HCT116 (cell line): ENCODE results near the gene RHPN2. TPM values are rescaled to one million over a fixed set of nuclear protein-coding genes. Genes with fewer than 3 reads are reported as not detected.

ENCODE experiments used
- ATAC-seq: fragments of 200-7000 bp; cut with Tn5 transposase; 2 replicates; pipeline ENCODE4 v1.9.1; 2020; ENCODE audit warnings: mild to moderate bottlenecking, moderate library complexity
- BruUV-seq: library from RNA; stranded (reverse); fragments of 400-500 nt; replicated peaks from 2 replicates; lab custom pipeline; 2021; lab: Mats Ljungman, UMichigan
- CTCF ChIA-PET: fragments of 300-600 bp; sonication (Branson Sonifier 250); formaldehyde crosslinking; loops from one replicate; lab custom pipeline; 2021; ENCODE audit warnings: antibody characterized with exemption; lab: Charles Lee
- POLR2A ChIA-PET: fragments of 300-600, 350-600 bp; sonication (Branson Sonifier 250); formaldehyde crosslinking; loops from one replicate; lab custom pipeline; 2021; ENCODE audit warnings: antibody characterized with exemption; lab: Charles Lee
- RAD21 ChIA-PET, 2 experiments: fragments of 300-600 bp; sonication (Branson Sonifier 250); formaldehyde crosslinking; loops; one replicate each; lab custom pipeline; 2023; ENCODE audit warnings: low total read pairs in 2 of 2; ENCODE audit not compliant: uncharacterized antibody in 2 of 2, unreplicated experiment in 2 of 2, low non-redundant PET in 1 of 2; lab: Charles Lee
- DNase-seq: peaks from one replicate; pipeline ENCODE4 v3.0.0-alpha.2; 2010; ENCODE audit warnings: low read depth, low spot score
- H2AFZ ChIP-seq: fragments of 200-600 bp; shearing (Covaris generic), sonication (generic); 2 replicates; pipeline ENCODE4 v1.6.1; 2017; ENCODE audit warnings: low read depth, mixed run types, mixed read lengths, antibody characterized with exemption, low read length; ENCODE audit not compliant: poor library complexity, severe bottlenecking
- H3K27ac ChIP-seq: 2 replicates; pipeline ENCODE4 v1.5.1; 2012; ENCODE audit warnings: low read depth, low read length
- H3K27me3 ChIP-seq: fragments of 200-600 bp; sonication (generic); 2 replicates; pipeline ENCODE4 v1.6.1; 2016; ENCODE audit warnings: mixed run types, low read length, mixed read lengths; ENCODE audit not compliant: insufficient read depth
- H3K36me3 ChIP-seq, 2 experiments: fragments of 200-500 bp in 1 of 2; fragments of 200-600 bp in 1 of 2; sonication (Bioruptor generic) in 1 of 2; sonication (generic) in 1 of 2; 2 replicates each; pipeline versions ENCODE4 v1.5.1 to v1.6.1; 2014 to 2016; ENCODE audit warnings: low read length in 2 of 2, inconsistent platforms in 1 of 2, mixed read lengths in 1 of 2, mixed run types in 1 of 2; ENCODE audit not compliant: insufficient read depth in 2 of 2, control insufficient read depth in 1 of 2
- H3K4me1 ChIP-seq, 2 experiments: fragments of 200-600 bp in 1 of 2; sonication (generic) in 1 of 2; 2 replicates each; pipeline versions ENCODE4 v1.5.1 to v1.6.1; 2012 to 2017; ENCODE audit warnings: low read length in 2 of 2, inconsistent platforms in 1 of 2, mild to moderate bottlenecking in 1 of 2, mixed read lengths in 1 of 2, mixed run types in 1 of 2, moderate library complexity in 1 of 2; ENCODE audit not compliant: insufficient read depth in 2 of 2, control insufficient read depth in 1 of 2
- H3K4me2 ChIP-seq: fragments of 200-600 bp; sonication (generic); 2 replicates; pipeline ENCODE4 v1.6.1; 2017; ENCODE audit warnings: mixed run types, low read length, mixed read lengths
- H3K4me3 ChIP-seq, 2 experiments: fragments of 200-600 bp in 1 of 2; sonication (generic) in 1 of 2; replicated peaks in 1 of 2; 2 replicates each; pipeline ENCODE4 v1.5.1; 2011 to 2016; ENCODE audit warnings: low read length in 2 of 2, control low read depth in 1 of 2, low read depth in 1 of 2, mild to moderate bottlenecking in 1 of 2, mixed read lengths in 1 of 2, mixed run types in 1 of 2
- H3K79me2 ChIP-seq: fragments of 200-600 bp; sonication (generic); 2 replicates; pipeline ENCODE4 v1.6.1; 2017; ENCODE audit warnings: mild to moderate bottlenecking, mixed run types, low read length, moderate library complexity, mixed read lengths; ENCODE audit not compliant: insufficient read depth
- H3K9ac ChIP-seq: fragments of 200-600 bp; sonication (generic); 2 replicates; pipeline ENCODE4 v1.6.1; 2016; ENCODE audit warnings: low read length, mixed read lengths
- H3K9me2 ChIP-seq: fragments of 200-600 bp; sonication (generic), shearing (Covaris generic); 2 replicates; pipeline ENCODE4 v1.6.1; 2017; ENCODE audit warnings: mixed run types, mild to moderate bottlenecking, moderate library complexity; ENCODE audit not compliant: insufficient read depth
- H3K9me3 ChIP-seq, 2 experiments: fragments of 200-500 bp in 1 of 2; fragments of 200-600 bp in 1 of 2; sonication (Bioruptor generic) in 1 of 2; sonication (generic) in 1 of 2; 2 replicates each; pipeline ENCODE4 v1.6.1; 2014 to 2017; ENCODE audit warnings: low read length in 2 of 2, mixed read lengths in 2 of 2, inconsistent platforms in 1 of 2, low read depth in 1 of 2, mild to moderate bottlenecking in 1 of 2, mixed run types in 1 of 2, moderate library complexity in 1 of 2; ENCODE audit not compliant: control insufficient read depth in 1 of 2, insufficient read depth in 1 of 2
- H4K20me1 ChIP-seq: fragments of 200-600 bp; sonication (generic), shearing (Covaris generic); 2 replicates; pipeline ENCODE4 v1.6.1; 2017; ENCODE audit warnings: mixed run types, mild to moderate bottlenecking, moderate library complexity; ENCODE audit not compliant: insufficient read depth
- CBX3 ChIP-seq: IDR thresholded peaks from 2 replicates; pipeline ENCODE4 v1.6.1; 2012; ENCODE audit warnings: low read depth
- EGR1 ChIP-seq: IDR thresholded peaks from 2 replicates; pipeline ENCODE4 v1.6.1; 2012; ENCODE audit warnings: low read depth
- ELF1 ChIP-seq: IDR thresholded peaks from 2 replicates; pipeline ENCODE4 v1.6.1; 2012; ENCODE audit warnings: low read depth, borderline replicate concordance
- EZH2 ChIP-seq: fragments of 200-600 bp; sonication (generic); IDR thresholded peaks from 2 replicates; pipeline ENCODE4 v1.6.1; 2017; ENCODE audit warnings: antibody characterized with exemption, mixed run types
- EZH2phosphoT487 ChIP-seq: fragments of 200-600 bp; IDR thresholded peaks from 2 replicates; pipeline ENCODE4 v1.6.1; 2018; ENCODE audit warnings: antibody characterized with exemption, borderline replicate concordance
- JUND ChIP-seq: IDR thresholded peaks from 2 replicates; pipeline ENCODE4 v1.6.1; 2012
- MAX ChIP-seq: IDR thresholded peaks from 2 replicates; pipeline ENCODE4 v1.6.1; 2012
- POLR2A ChIP-seq: IDR thresholded peaks from 2 replicates; pipeline ENCODE4 v1.7.0; 2011; ENCODE audit warnings: borderline replicate concordance; ENCODE audit not compliant: insufficient read depth, insufficient read length; ENCODE audit errors: extremely low read depth
- POLR2AphosphoS5 ChIP-seq: IDR thresholded peaks from 2 replicates; pipeline ENCODE4 v1.6.1; 2011; ENCODE audit warnings: mild to moderate bottlenecking, low read depth, low read length, moderate library complexity
- RAD21 ChIP-seq: IDR thresholded peaks from 2 replicates; pipeline ENCODE4 v1.6.1; 2012; ENCODE audit warnings: low read depth, mild to moderate bottlenecking
- SIN3A ChIP-seq: IDR thresholded peaks from 2 replicates; pipeline ENCODE4 v1.6.1; 2012; ENCODE audit warnings: low read depth
- SP1 ChIP-seq: IDR thresholded peaks from 2 replicates; pipeline ENCODE4 v1.6.1; 2012; ENCODE audit warnings: low read depth
- YY1 ChIP-seq: IDR thresholded peaks from 2 replicates; pipeline ENCODE4 v1.6.1; 2011; ENCODE audit warnings: low read length, low read depth, moderate library complexity, mild to moderate bottlenecking; ENCODE audit not compliant: insufficient replicate concordance; ENCODE audit errors: extremely low read depth
- ZBTB33 ChIP-seq: IDR thresholded peaks from 2 replicates; pipeline ENCODE4 v1.6.1; 2011; ENCODE audit warnings: mild to moderate bottlenecking, low read length, moderate library complexity; ENCODE audit not compliant: insufficient replicate concordance; ENCODE audit errors: extremely low read depth
- ZFX ChIP-seq: fragments of 450-650 bp; IDR thresholded peaks from 2 replicates; pipeline ENCODE4 v1.6.1; 2017
- ZNF274 ChIP-seq: fragments of 200-500 bp; sonication (Bioruptor generic); IDR thresholded peaks from 2 replicates; pipeline ENCODE4 v1.6.1; 2014; ENCODE audit warnings: mild to moderate bottlenecking, low read depth, low read length, inconsistent platforms
- intact Hi-C: fragments of 100-400 bp; cut with micrococcal nuclease; formaldehyde crosslinking; loops from 2 replicates; pipeline ENCODE4 v1.10.0; 2022
- total RNA-seq: library from RNA; stranded (reverse); gene quantifications from one replicate; pipeline ENCODE4 v1.2.1, GENCODE V29; 2021; ENCODE audit not compliant: unreplicated experiment

Gene RHPN2
- total RNA-seq, 1 experiment from 2014 or later: 33.3 TPM

GRCh38 chr19:33035461-33035860 is 29.2 kb downstream of the RHPN2 start:
- Histone ChIP-seq H4K20me1 (no peaks in the 10 kb centered on the region), H3K79me2 (peaks cover 80% of the 10 kb centered on the region), H3K36me3 (no peaks in the 10 kb centered on the region; a peak in 1 of 4 replicates), H3K4me2 (no peak overlapping the region), H2AFZ (no peak overlapping the region), H3K4me3 (no peak overlapping the region), H3K27ac (no peak overlapping the region), H3K4me1 (peaks cover 36 to 37% of the 10 kb centered on the region in 2 experiments), H3K27me3 (no peaks in the 10 kb centered on the region), H3K9me3 (no peaks in the 10 kb centered on the region), H3K9ac (no peak overlapping the region), H3K9me2 (no peaks in the 10 kb centered on the region)
- ATAC-seq (no peak), DNase-seq (no peak)
- TF ChIP-seq CBX3 (no peak), SIN3A (no peak), ELF1 (no peak), JUND (no peak), EGR1 (no peak), RAD21 (no peak), EZH2 (no peak)
- no TSS peak for BruUV-seq
- POLR2A ChIA-PET: no interaction called here
- CTCF ChIA-PET: no interaction called here
- RAD21 ChIA-PET: no interaction called here
- intact Hi-C loops: no loop called here

GRCh38 chr19:33032218-33032781 is 32.4 kb downstream of the RHPN2 start:
- peaks cover 13 to 16% of the 10 kb centered on the region in 2 experiments for H3K4me1 ChIP-seq
- H3K27me3 ChIP-seq: no peaks in the 10 kb centered on the region
- BruUV-seq: no TSS peak
- H4K20me1 ChIP-seq: no peaks in the 10 kb centered on the region
- RAD21 ChIA-PET: no interaction called here
- no peaks in the 10 kb centered on the region for H3K9me2 ChIP-seq
- no peak overlapping the region for H3K9ac ChIP-seq
- POLR2A ChIA-PET: no interaction called here
- CTCF ChIA-PET: no interaction called here
- no peak overlapping the region for H2AFZ ChIP-seq
- H3K9me3 ChIP-seq: peaks cover 0 to 5% of the 10 kb centered on the region in 2 experiments; a peak in 1 of 4 replicates
- TF ChIP-seq POLR2A (no peak), EZH2 (no peak), EZH2phosphoT487 (no peak), ZNF274 (no peak), ZFX (no peak), ZBTB33 (no peak), SP1 (no peak), MAX (no peak), YY1 (no peak), SIN3A (no peak), POLR2AphosphoS5 (no peak)
- peaks cover 72% of the 10 kb centered on the region for H3K79me2 ChIP-seq
- ATAC-seq (no peak), DNase-seq (no peak)
- H3K4me3 ChIP-seq: no peak overlapping the region
- intact Hi-C loops: no loop called here
- no peak overlapping the region for H3K4me2 ChIP-seq
- peaks cover 0 to 9% of the 10 kb centered on the region in 2 experiments; a peak in 1 of 4 replicates for H3K36me3 ChIP-seq
- H3K27ac ChIP-seq: no peak overlapping the region
